GM19043 (cell line): ENCODE measurements around the gene GLYATL3.
"Not testable (repeated sequence)": the region's sequence is repeated elsewhere in the genome, so short reads cannot be mapped to it uniquely, and the experiment has no call there.

ENCODE experiments used
- ATAC-seq: cut with Tn5 transposase; IDR thresholded peaks from one replicate; pipeline ENCODE4 v1.9.1; 2021; ENCODE audit warnings: low read depth; ENCODE audit not compliant: unreplicated experiment

Gene GLYATL3

GRCh38 chr6:49499623-49500022 is at the start of gene GLYATL3:
Gene GLYATL3 (plus strand): TSS chr6:49499923. CDS start chr6:49511991, 12,068 bp downstream.
- no peak for ATAC-seq

GRCh38 chr6:49453221-49453620 is 46.5 kb upstream of the GLYATL3 start:
- ATAC-seq, result no peak

GRCh38 chr6:49454787-49455709 is 44.7 kb upstream of the GLYATL3 start:
- ATAC-seq, result no peak

- ATAC-seq, result no peak
Measured at GRCh38 chr6:49457771-49458170, 42.0 kb upstream of the GLYATL3 start.

GRCh38 chr6:49462071-49462470 is 37.7 kb upstream of the GLYATL3 start:
- no peak for ATAC-seq

GRCh38 chr6:49462599-49462926 is 37.2 kb upstream of the GLYATL3 start:
- peak; percentile 1 for ATAC-seq

- peak; percentile 97 for ATAC-seq
Measured at GRCh38 chr6:49462927-49463611, 36.7 kb upstream of the GLYATL3 start, which contains the start of the genes CENPQ and MMUT. Gene CENPQ (plus strand): TSS chr6:49463370. CDS start chr6:49470177, 6,807 bp downstream. Gene MMUT (minus strand): TSS chr6:49463253. CDS start chr6:49459466, 3,787 bp downstream.

GRCh38 chr6:49463612-49463967 is 36.1 kb upstream of the GLYATL3 start:
- ATAC-seq, result no peak

- no peak for ATAC-seq
Measured at GRCh38 chr6:49464691-49465090, 35.0 kb upstream of the GLYATL3 start.

GRCh38 chr6:49468042-49468441 is 31.7 kb upstream of the GLYATL3 start:
- ATAC-seq, result no peak

- ATAC-seq, result not testable (repeated sequence)
Measured at GRCh38 chr6:49476564-49476963, 23.2 kb upstream of the GLYATL3 start.

GRCh38 chr6:49479308-49479970 is 20.3 kb upstream of the GLYATL3 start:
- no peak for ATAC-seq

GRCh38 chr6:49481846-49482245 is 17.9 kb upstream of the GLYATL3 start:
- not testable (repeated sequence) for ATAC-seq

- not testable (repeated sequence) for ATAC-seq
Measured at GRCh38 chr6:49483380-49483779, 16.3 kb upstream of the GLYATL3 start.

GRCh38 chr6:49490633-49491032 is 9.1 kb upstream of the GLYATL3 start:
- no peak for ATAC-seq

GRCh38 chr6:49497304-49497703 is 2.4 kb upstream of the GLYATL3 start:
- ATAC-seq, result no peak

GRCh38 chr6:49499126-49499525 is 597 bp upstream of the GLYATL3 start:
- no peak for ATAC-seq

GRCh38 chr6:49504666-49505065 is 4.9 kb downstream of the GLYATL3 start:
- no peak for ATAC-seq

GRCh38 chr6:49506569-49507111 is 6.9 kb downstream of the GLYATL3 start:
- ATAC-seq, result no peak

- no peak for ATAC-seq
Measured at GRCh38 chr6:49509342-49509741, 9.6 kb downstream of the GLYATL3 start.
